IMR-90 (cell line): Measurements from ENCODE around the gene SLC4A2. TPM values are rescaled to one million over a fixed set of nuclear protein-coding genes. Genes with fewer than 3 reads are reported as not detected.

ENCODE experiments used
- ATAC-seq: fragments of 200-7000 bp; cut with Tn5 transposase; 2 replicates; pipeline ENCODE4 v1.9.1; 2020; ENCODE audit warnings: low read depth, mild to moderate bottlenecking, moderate library complexity
- BruUV-seq: library from RNA; stranded (reverse); fragments of 400-500 nt; replicated peaks from 2 replicates; lab custom pipeline; 2021; lab: Mats Ljungman, UMichigan
- CTCF ChIA-PET: fragments of 300-600 bp; formaldehyde crosslinking; extraction: SDS; loops from one replicate; lab custom pipeline; 2021; ENCODE audit warnings: antibody characterized with exemption; lab: Yijun Ruan, JAX
- POLR2A ChIA-PET: fragments of 300-600 bp; sonication (Branson Sonifier 250); formaldehyde crosslinking; loops from one replicate; lab custom pipeline; 2022; ENCODE audit warnings: antibody characterized with exemption; ENCODE audit not compliant: unreplicated experiment; lab: Charles Lee
- DNase-seq: peaks from one replicate; pipeline ENCODE4 v3.0.0; 2013
- H2AFZ ChIP-seq: replicated peaks from 2 replicates; pipeline ENCODE3; 2013; ENCODE audit warnings: low read length, mild to moderate bottlenecking; ENCODE audit not compliant: poor library complexity
- H2AK5ac ChIP-seq: 2 replicates; pipeline ENCODE4 v1.6.1; 2013; ENCODE audit warnings: low read depth, low read length, inconsistent platforms
- H2AK9ac ChIP-seq: replicated peaks from 2 replicates; pipeline ENCODE3; 2013; ENCODE audit warnings: mild to moderate bottlenecking, low read depth, low read length, moderate library complexity; ENCODE audit not compliant: poor library complexity
- H2BK120ac ChIP-seq: 2 replicates; pipeline ENCODE4 v1.6.1; 2013; ENCODE audit warnings: low read depth, low read length, inconsistent platforms
- H2BK15ac ChIP-seq: 3 replicates; pipeline ENCODE4 v1.6.1; 2013; ENCODE audit warnings: low read depth, low read length, inconsistent platforms
- H2BK20ac ChIP-seq: 2 replicates; pipeline ENCODE4 v1.6.1; 2013; ENCODE audit warnings: low read depth, mild to moderate bottlenecking, inconsistent platforms, low read length, moderate library complexity
- H2BK5ac ChIP-seq: 2 replicates; pipeline ENCODE4 v1.6.1; 2013; ENCODE audit warnings: mild to moderate bottlenecking, low read depth, low read length, inconsistent platforms; ENCODE audit not compliant: poor library complexity, severe bottlenecking
- H3K14ac ChIP-seq: replicated peaks from 2 replicates; pipeline ENCODE4 v1.6.1; 2013; ENCODE audit warnings: low read depth, low read length, inconsistent platforms
- H3K18ac ChIP-seq: 2 replicates; pipeline ENCODE4 v1.6.1; 2013; ENCODE audit warnings: low read depth, low read length, control low read depth
- H3K23ac ChIP-seq: 2 replicates; pipeline ENCODE4 v1.6.1; 2013; ENCODE audit warnings: low read depth, low read length, inconsistent platforms
- H3K27ac ChIP-seq: 2 replicates; pipeline ENCODE4 v1.5.1; 2013; ENCODE audit warnings: mild to moderate bottlenecking, control low read depth, low read length; ENCODE audit not compliant: insufficient read depth
- H3K27me3 ChIP-seq: 2 replicates; pipeline ENCODE4 v1.6.1; 2013; ENCODE audit warnings: low read length; ENCODE audit not compliant: control insufficient read depth, insufficient read depth
- H3K36me3 ChIP-seq: 2 replicates; pipeline ENCODE4 v1.6.1; 2013; ENCODE audit warnings: low read length, mixed read lengths; ENCODE audit not compliant: control insufficient read depth, insufficient read depth
- H3K4ac ChIP-seq: 2 replicates; pipeline ENCODE4 v1.6.1; 2013; ENCODE audit warnings: low read depth, low read length, inconsistent platforms
- H3K4me1 ChIP-seq: 2 replicates; pipeline ENCODE4 v1.6.1; 2013; ENCODE audit warnings: low read length, mixed read lengths; ENCODE audit not compliant: control insufficient read depth, insufficient read depth
- H3K4me2 ChIP-seq: 2 replicates; pipeline ENCODE4 v1.6.1; 2013; ENCODE audit warnings: low read depth, mild to moderate bottlenecking, control low read depth, low read length, moderate library complexity
- H3K4me3 ChIP-seq: 2 replicates; pipeline ENCODE4 v1.5.1; 2013; ENCODE audit warnings: low read depth, mild to moderate bottlenecking, control low read depth, low read length, moderate library complexity; ENCODE audit not compliant: insufficient read depth
- H3K56ac ChIP-seq: 2 replicates; pipeline ENCODE4 v1.6.1; 2013; ENCODE audit warnings: low read length, inconsistent platforms; ENCODE audit not compliant: insufficient read depth; ENCODE audit errors: extremely low read depth
- H3K79me1 ChIP-seq, 2 experiments: 2 replicates each; pipeline ENCODE4 v1.6.1; 2013; ENCODE audit warnings: low read length in 2 of 2, inconsistent platforms in 1 of 2, low read depth in 1 of 2
- H3K9ac ChIP-seq: 2 replicates; pipeline ENCODE4 v1.6.1; 2013; ENCODE audit warnings: low read depth, low read length, control low read depth
- H3K9me1 ChIP-seq: 2 replicates; pipeline ENCODE4 v1.6.1; 2013; ENCODE audit warnings: low read length, inconsistent platforms; ENCODE audit not compliant: insufficient read depth
- H3K9me3 ChIP-seq: 2 replicates; pipeline ENCODE4 v1.6.1; 2013; ENCODE audit warnings: low read length; ENCODE audit not compliant: control insufficient read depth, insufficient read depth
- H4K20me1 ChIP-seq: 2 replicates; pipeline ENCODE4 v1.6.1; 2013; ENCODE audit warnings: low read length, inconsistent platforms; ENCODE audit not compliant: insufficient read depth
- H4K5ac ChIP-seq: 2 replicates; pipeline ENCODE4 v1.6.1; 2013; ENCODE audit warnings: mild to moderate bottlenecking, low read depth, low read length, control low read depth
- H4K8ac ChIP-seq, 2 experiments: 2 replicates each; pipeline ENCODE4 v1.6.1; 2013; ENCODE audit warnings: low read depth in 2 of 2, low read length in 2 of 2, control low read depth in 1 of 2, inconsistent platforms in 1 of 2
- H4K91ac ChIP-seq: 2 replicates; pipeline ENCODE4 v1.6.1; 2013; ENCODE audit warnings: low read depth, low read length, inconsistent platforms; ENCODE audit not compliant: insufficient read depth
- BHLHE40 ChIP-seq: fragments of 150-350 bp; IDR thresholded peaks from 2 replicates; pipeline ENCODE4 v1.6.1; 2016; ENCODE audit warnings: mild to moderate bottlenecking, low read depth, low read length
- CEBPB ChIP-seq: IDR thresholded peaks from 2 replicates; pipeline ENCODE4 v1.6.1; 2012; ENCODE audit warnings: low read depth, low read length, improper control_type of control experiment
- CHD1 ChIP-seq: IDR thresholded peaks from 2 replicates; pipeline ENCODE4 v1.6.1; 2012; ENCODE audit warnings: low read depth, low read length, improper control_type of control experiment
- CTCF ChIP-seq: conservative IDR thresholded peaks from 2 replicates; pipeline ENCODE4 v1.5.1; 2012; ENCODE audit warnings: mild to moderate bottlenecking, low read depth, low read length, improper control_type of control experiment
- ELK1 ChIP-seq: fragments of 150-350 bp; IDR thresholded peaks from 2 replicates; pipeline ENCODE4 v1.6.1; 2016; ENCODE audit warnings: low read depth, mild to moderate bottlenecking, low read length, moderate library complexity, borderline replicate concordance
- FOS ChIP-seq: fragments of 150-350 bp; IDR thresholded peaks from 2 replicates; pipeline ENCODE4 v1.6.1; 2016; ENCODE audit warnings: low read depth, low read length
- MAFK ChIP-seq: IDR thresholded peaks from 2 replicates; pipeline ENCODE4 v1.6.1; 2012; ENCODE audit warnings: low read depth, low read length, improper control_type of control experiment
- MAZ ChIP-seq: IDR thresholded peaks from 2 replicates; pipeline ENCODE4 v1.6.1; 2012; ENCODE audit warnings: low read depth, mild to moderate bottlenecking, low read length, improper control_type of control experiment, moderate library complexity, borderline replicate concordance
- MXI1 ChIP-seq: IDR thresholded peaks from 2 replicates; pipeline ENCODE4 v1.6.1; 2012; ENCODE audit warnings: low read depth, mild to moderate bottlenecking, low read length, moderate library complexity, borderline replicate concordance
- NFE2L2 ChIP-seq: fragments of 150-350 bp; IDR thresholded peaks from 2 replicates; pipeline ENCODE4 v1.6.1; 2016; ENCODE audit warnings: low read depth, mild to moderate bottlenecking, low read length
- POLR2A ChIP-seq: IDR thresholded peaks from 2 replicates; pipeline ENCODE4 v1.6.1; 2012; ENCODE audit warnings: mild to moderate bottlenecking, low read depth, low read length
- RAD21 ChIP-seq: IDR thresholded peaks from 2 replicates; pipeline ENCODE4 v1.6.1; 2012; ENCODE audit warnings: low read length, improper control_type of control experiment
- RCOR1 ChIP-seq: IDR thresholded peaks from 2 replicates; pipeline ENCODE4 v1.6.1; 2012; ENCODE audit warnings: mild to moderate bottlenecking, low read length, improper control_type of control experiment; ENCODE audit not compliant: insufficient replicate concordance
- RFX5 ChIP-seq: IDR thresholded peaks from 2 replicates; pipeline ENCODE4 v1.8.0; 2012; ENCODE audit warnings: low read depth, mild to moderate bottlenecking, low read length, moderate library complexity
- SMC3 ChIP-seq: fragments of 150-350 bp; IDR thresholded peaks from 2 replicates; pipeline ENCODE4 v1.6.1; 2016; ENCODE audit warnings: low read depth, mild to moderate bottlenecking, antibody characterized with exemption, low read length, moderate library complexity
- USF2 ChIP-seq: fragments of 150-350 bp; IDR thresholded peaks from 2 replicates; pipeline ENCODE4 v1.6.1; 2017; ENCODE audit warnings: mild to moderate bottlenecking, antibody characterized with exemption, low read length, low read depth
- WGBS, 2 experiments: methylation state at CpG; one replicate each; pipeline versions ENCODE4 v1.1.5 to v1.1.7; 2013; ENCODE audit warnings: missing lambda C conversion rate in 2 of 2; ENCODE audit not compliant: insufficient read length in 1 of 2; ENCODE audit errors: extremely low coverage in 2 of 2; 5-methylcytosine and 5-hydroxymethylcytosine counted together
- dilution Hi-C: fragments of 300-500 bp; cut with HindIII; formaldehyde crosslinking; loops from one replicate; pipeline ENCODE4 v1.14.3; 2018; ENCODE audit warnings: low sequenced_read_pairs; ENCODE audit not compliant: unreplicated experiment
- in situ Hi-C: fragments of 300-500 bp; cut with MboI; formaldehyde crosslinking; loops from 3 replicates; pipeline ENCODE4 v1.14.3; 2019; ENCODE audit warnings: low sequenced_read_pairs, inconsistent platforms, mixed read lengths
- intact Hi-C: fragments of 100-400 bp; cut with micrococcal nuclease; formaldehyde crosslinking; loops from 2 replicates; pipeline ENCODE4 v1.10.0; 2022
- polyA plus RNA-seq, 3 experiments: library from polyadenylated mRNA; depleted of rRNA; stranded (reverse); fragments of >200 nt; gene quantifications; 2 replicates each; pipeline ENCODE4 v1.2.3, GENCODE V29; 2012; ENCODE audit warnings: low replicate concordance in 1 of 3
- total RNA-seq: library from RNA; depleted of rRNA; stranded (reverse); fragments of >200 nt; gene quantifications from 2 replicates; pipeline ENCODE4 v1.2.3, GENCODE V29; 2012

Gene SLC4A2
- total and polyA plus RNA-seq, 2 of the 4 experiments (the other 2 are of a cell fraction) = 29.6 to 91.0 TPM

- no peak overlapping the region for H4K8ac ChIP-seq
- H4K91ac ChIP-seq = no peak overlapping the region
- intact Hi-C loops = no loop called here
- H2AFZ ChIP-seq = peak overlapping the region; percentile 41
- H3K79me1 ChIP-seq = peaks cover 17 to 63% of the 10 kb centered on the region in 2 experiments
- ChIA-PET POLR2A (no interaction called here), CTCF (interaction anchor here (1.7 kb wide), 1 partner anchor 8 kb away, joined by 7 read pairs; no protein-coding TSS in a partner anchor)
- peaks cover 16% of the 10 kb centered on the region for H3K4me1 ChIP-seq
- H3K23ac ChIP-seq = peak overlapping the region; percentile 71; the same call in 1 of the 2 replicates
- TF ChIP-seq BHLHE40 = no peak
- no peak for TF ChIP-seq USF2
- no peak for TF ChIP-seq NFE2L2
- TF ChIP-seq RCOR1 = no peak
- TF ChIP-seq FOS = no peak
- TF ChIP-seq CHD1 = no peak
- no peak for TF ChIP-seq MAZ
- TF ChIP-seq POLR2A = no peak
- no peak for TF ChIP-seq ELK1
- no peak for TF ChIP-seq RAD21
- no peak for TF ChIP-seq MXI1
- no peak for TF ChIP-seq MAFK
- no peak for TF ChIP-seq SMC3
- TF ChIP-seq RFX5 = no peak
- TF ChIP-seq CEBPB = no peak
- no peak for TF ChIP-seq CTCF
- no peak overlapping the region for H3K56ac ChIP-seq
- peaks cover 3% of the 10 kb centered on the region for H3K9me1 ChIP-seq
- no peak overlapping the region for H3K4me3 ChIP-seq
- H2BK5ac ChIP-seq = no peak overlapping the region
- no peak overlapping the region for H4K5ac ChIP-seq
- H2BK15ac ChIP-seq = no peak overlapping the region
- H2BK20ac ChIP-seq = no peak overlapping the region
- H2AK5ac ChIP-seq = peak overlapping the region; percentile 83
- peak overlapping the region; percentile 87 for H2AK9ac ChIP-seq
- H3K4me2 ChIP-seq = no peak overlapping the region
- peak overlapping the region; percentile 45 for H3K14ac ChIP-seq
- no peak overlapping the region for H3K18ac ChIP-seq
- ATAC-seq (no peak), DNase-seq (no peak)
- 85% methylated on average over 7 of the region's 14 CpGs; no CpG with 5 or more reads in 1 of the 2 experiments for WGBS, 2 experiments
- no peak overlapping the region for H3K27ac ChIP-seq
- H3K27me3 ChIP-seq = no peaks in the 10 kb centered on the region
- dilution Hi-C loops = no loop called here
- in situ Hi-C loops = loop anchor here (25.0 kb wide), 1 partner anchor 329 kb away; no protein-coding TSS in a partner anchor
- peaks cover 63% of the 10 kb centered on the region for H4K20me1 ChIP-seq
- no peaks in the 10 kb centered on the region for H3K9me3 ChIP-seq
- H3K36me3 ChIP-seq = peaks cover 39% of the 10 kb centered on the region
- peak overlapping the region; percentile 60; the same call in 1 of the 2 replicates for H3K4ac ChIP-seq
- BruUV-seq = no TSS peak
- no peak overlapping the region for H3K9ac ChIP-seq
- no peak overlapping the region for H2BK120ac ChIP-seq
Observed at GRCh38 chr7:151115836-151116418, 56.5 kb downstream of the SLC4A2 start.
